ENCODE measurements around the gene PCGF6. TPM values are rescaled to one million over a fixed set of nuclear protein-coding genes. Genes with fewer than 3 reads are reported as not detected.
"Not testable (repeated sequence)": the region's sequence is repeated elsewhere in the genome, so short reads cannot be mapped to it uniquely, and the experiment has no call there.

The PCGF6 gene
- polyA plus RNA-seq = 10 to 100 TPM in 1 of 3 donors, 1 to 10 TPM in 2; 7.5 to 11.6 (median 9.1) TPM

- H3K9me3 Mint-ChIP-seq = no peaks in the 10 kb centered on the region
- peak; percentile 79 to 82 (median 80) for DNase-seq
- H3K27me3 Mint-ChIP-seq (ENCODE audit: low read depth in 3 of 3) = peaks cover 0 to 7% (median 0%) of the 10 kb centered on the region in 3 donors
- H3K4me3 Mint-ChIP-seq = peak within 1 kb of the TSS; percentile 86 to 92 (median 89)
- H3K36me3 Mint-ChIP-seq = no peaks in the 10 kb centered on the region
- H3K27ac Mint-ChIP-seq = peak within 1 kb of the TSS; percentile 62 to 88 (median 84)
- peaks cover 9 to 12% of the 10 kb centered on the region in 2 donors for H3K4me1 Mint-ChIP-seq
These were observed at the start of gene PCGF6 for GRCh38 chr10:103350517-103351260. Gene PCGF6 (minus strand): TSS chr10:103351140. CDS start chr10:103351066, 74 bp downstream.

GRCh38 chr10:103397191-103397825, 46.4 kb upstream of the PCGF6 start:
- DNase-seq = no peak
- Mint-ChIP-seq H3K27ac (peak overlapping the region; percentile 93 to 97 (median 95)), H3K9me3 (no peaks in the 10 kb centered on the region), H3K36me3 (peaks cover 8 to 21% (median 9%) of the 10 kb centered on the region in 3 donors), H3K4me3 (peak overlapping the region; percentile 91 to 100 (median 99)), H3K27me3 (ENCODE audit: low read depth in 3 of 3) (peaks cover 0 to 7% (median 4%) of the 10 kb centered on the region in 3 donors), H3K4me1 (peaks cover 46 to 59% of the 10 kb centered on the region in 2 donors)

- Mint-ChIP-seq H3K36me3 (peaks cover 8 to 21% (median 9%) of the 10 kb centered on the region in 3 donors), H3K9me3 (no peaks in the 10 kb centered on the region), H3K4me3 (peak overlapping the region; percentile 91 to 100 (median 99)), H3K27me3 (ENCODE audit: low read depth in 3 of 3) (peaks cover 0 to 7% (median 4%) of the 10 kb centered on the region in 3 donors), H3K4me1 (peaks cover 46 to 60% of the 10 kb centered on the region in 2 donors), H3K27ac (peak overlapping the region; percentile 93 to 97 (median 95))
- no peak for DNase-seq
These were observed 45.8 kb upstream of the PCGF6 start for GRCh38 chr10:103396789-103397087.

GRCh38 chr10:103396067-103396788, 45.3 kb upstream of the PCGF6 start, which contains the start of the genes ATP5MK and PDCD11:
Gene ATP5MK (minus strand): TSS chr10:103396475. CDS start chr10:103392457, 4,018 bp downstream.
Gene PDCD11 (plus strand): TSS chr10:103396626. CDS start chr10:103398427, 1,801 bp downstream.
- Mint-ChIP-seq H3K27ac (peak within 1 kb of the TSS; percentile 93 to 97 (median 95)), H3K4me3 (peak within 1 kb of the TSS; percentile 91 to 100 (median 99)), H3K4me1 (peaks cover 46 to 60% of the 10 kb centered on the region in 2 donors), H3K36me3 (peaks cover 8 to 22% (median 9%) of the 10 kb centered on the region in 3 donors), H3K27me3 (ENCODE audit: low read depth in 3 of 3) (peaks cover 0 to 7% (median 4%) of the 10 kb centered on the region in 3 donors), H3K9me3 (no peaks in the 10 kb centered on the region)
- peak; percentile 95 for DNase-seq

GRCh38 chr10:103395754-103396066, 44.8 kb upstream of the PCGF6 start:
- Mint-ChIP-seq H3K27me3 (ENCODE audit: low read depth in 3 of 3) (peaks cover 0 to 7% (median 4%) of the 10 kb centered on the region in 3 donors), H3K4me1 (peaks cover 46 to 60% of the 10 kb centered on the region in 2 donors), H3K27ac (peak overlapping the region; percentile 93 to 97 (median 95)), H3K36me3 (peaks cover 8 to 22% (median 11%) of the 10 kb centered on the region in 3 donors), H3K9me3 (no peaks in the 10 kb centered on the region), H3K4me3 (peak overlapping the region; percentile 91 to 100 (median 99))
- DNase-seq = no peak

GRCh38 chr10:103394180-103394579, 43.2 kb upstream of the PCGF6 start:
- Mint-ChIP-seq H3K27ac (peak overlapping the region in 3 of 6 donors; percentile 26 to 87 (median 51)), H3K4me1 (peaks cover 45 to 60% of the 10 kb centered on the region in 2 donors), H3K27me3 (ENCODE audit: low read depth in 3 of 3) (peaks cover 0 to 7% (median 4%) of the 10 kb centered on the region in 3 donors), H3K9me3 (no peaks in the 10 kb centered on the region), H3K4me3 (peak overlapping the region in 4 of 5 donors; percentile 27 to 61 (median 52)), H3K36me3 (peaks cover 3 to 11% (median 8%) of the 10 kb centered on the region in 3 donors)
- no peak for DNase-seq

- no peak overlapping the region for H3K27ac Mint-ChIP-seq
These were observed 31.8 kb upstream of the PCGF6 start for GRCh38 chr10:103382769-103383168.

GRCh38 chr10:103374263-103374662, 23.3 kb upstream of the PCGF6 start:
- H3K27me3 Mint-ChIP-seq (ENCODE audit: low read depth in 3 of 3) = no peaks in the 10 kb centered on the region
- H3K4me3 Mint-ChIP-seq = no peak overlapping the region
- no peaks in the 10 kb centered on the region for H3K9me3 Mint-ChIP-seq
- peaks cover 11% of the 10 kb centered on the region in 2 donors for H3K4me1 Mint-ChIP-seq
- peaks cover 18 to 26% (median 23%) of the 10 kb centered on the region in 3 donors for H3K36me3 Mint-ChIP-seq
- peak overlapping the region in 1 of 6 donors; percentile 30 for H3K27ac Mint-ChIP-seq
- DNase-seq = no peak

More at GRCh38 chr10:103382769-103383168, 31.8 kb upstream of the PCGF6 start:
- no peaks in the 10 kb centered on the region for H3K27me3 Mint-ChIP-seq (ENCODE audit: low read depth in 3 of 3)
- H3K4me1 Mint-ChIP-seq = no peaks in the 10 kb centered on the region
- H3K4me3 Mint-ChIP-seq = no peak overlapping the region
- no peak for DNase-seq
- H3K9me3 Mint-ChIP-seq = no peaks in the 10 kb centered on the region
- peaks cover 15 to 25% (median 19%) of the 10 kb centered on the region in 3 donors for H3K36me3 Mint-ChIP-seq

GRCh38 chr10:103373544-103373943, 22.6 kb upstream of the PCGF6 start:
- H3K4me1 Mint-ChIP-seq = peaks cover 17 to 18% of the 10 kb centered on the region in 2 donors
- H3K4me3 Mint-ChIP-seq = no peak overlapping the region

GRCh38 chr10:103367782-103368518, 17.0 kb upstream of the PCGF6 start, which contains the start of gene TAF5:
Gene TAF5 (plus strand): TSS chr10:103367976. CDS start chr10:103367990, 14 bp downstream.
- peaks cover 0 to 4% (median 0%) of the 10 kb centered on the region in 3 donors for H3K27me3 Mint-ChIP-seq (ENCODE audit: low read depth in 3 of 3)
- H3K4me1 Mint-ChIP-seq = peaks cover 21 to 30% of the 10 kb centered on the region in 2 donors
- peak; percentile 89 to 91 (median 91) for DNase-seq
- H3K4me3 Mint-ChIP-seq = peak within 1 kb of the TSS; percentile 93 to 98 (median 95)
- H3K27ac Mint-ChIP-seq = peak within 1 kb of the TSS; percentile 84 to 95 (median 93)
- no peaks in the 10 kb centered on the region for H3K36me3 Mint-ChIP-seq
- no peaks in the 10 kb centered on the region for H3K9me3 Mint-ChIP-seq

More at GRCh38 chr10:103373544-103373943, 22.6 kb upstream of the PCGF6 start:
- no peak for DNase-seq
- Mint-ChIP-seq H3K27ac (peak overlapping the region in 2 of 6 donors; percentile 29 to 70), H3K36me3 (peaks cover 16 to 26% (median 21%) of the 10 kb centered on the region in 3 donors), H3K9me3 (no peaks in the 10 kb centered on the region), H3K27me3 (ENCODE audit: low read depth in 3 of 3) (no peaks in the 10 kb centered on the region)

GRCh38 chr10:103367379-103367781, 16.4 kb upstream of the PCGF6 start:
- Mint-ChIP-seq H3K27ac (peak overlapping the region; percentile 81 to 95 (median 89)), H3K4me3 (peak overlapping the region; percentile 90 to 98 (median 93)), H3K27me3 (ENCODE audit: low read depth in 3 of 3) (peaks cover 0 to 4% (median 0%) of the 10 kb centered on the region in 3 donors), H3K4me1 (peaks cover 21 to 30% of the 10 kb centered on the region in 2 donors), H3K9me3 (no peaks in the 10 kb centered on the region), H3K36me3 (no peaks in the 10 kb centered on the region)
- DNase-seq = no peak

- H3K36me3 Mint-ChIP-seq; H3K9me3 Mint-ChIP-seq; H3K4me3 Mint-ChIP-seq; DNase-seq; H3K27ac Mint-ChIP-seq; H3K27me3 Mint-ChIP-seq (ENCODE audit: low read depth in 3 of 3); H3K4me1 Mint-ChIP-seq: not testable (repeated sequence)
These were observed 9.9 kb upstream of the PCGF6 start for GRCh38 chr10:103360791-103361190.

GRCh38 chr10:103359493-103359892, 8.6 kb upstream of the PCGF6 start:
- H3K27ac Mint-ChIP-seq; DNase-seq; H3K4me3 Mint-ChIP-seq; H3K9me3 Mint-ChIP-seq; H3K36me3 Mint-ChIP-seq; H3K4me1 Mint-ChIP-seq; H3K27me3 Mint-ChIP-seq (ENCODE audit: low read depth in 3 of 3): not testable (repeated sequence)
